WTC11 (cell line): ENCODE results near the gene VSTM2B.

Experiments
- ATF1 ChIP-seq: sonication (generic); formaldehyde crosslinking; IDR thresholded peaks from 2 replicates; pipeline ENCODE4 v1.8.1; 2023; ENCODE audit warnings: mild to moderate bottlenecking, moderate library complexity, missing genetic modification reagents
- CREB1 ChIP-seq: sonication (generic); formaldehyde crosslinking; IDR thresholded peaks from 2 replicates; pipeline ENCODE4 v1.8.0; 2023; ENCODE audit warnings: mild to moderate bottlenecking, missing genetic modification reagents
- IRF2 ChIP-seq: sonication (generic); formaldehyde crosslinking; IDR thresholded peaks from 2 replicates; pipeline ENCODE4 v1.8.0; 2022; ENCODE audit warnings: low read depth, missing genetic modification reagents, borderline replicate concordance
- NFYB ChIP-seq: sonication (generic); formaldehyde crosslinking; conservative IDR thresholded peaks from 2 replicates; pipeline ENCODE4 v1.8.0; 2022; ENCODE audit warnings: low read depth, missing genetic modification reagents
- NR2C2 ChIP-seq: sonication (generic); formaldehyde crosslinking; IDR thresholded peaks from 2 replicates; pipeline ENCODE4 v1.8.0; 2022; ENCODE audit warnings: mild to moderate bottlenecking, missing genetic modification reagents
- SMAD4 ChIP-seq: sonication (generic); formaldehyde crosslinking; IDR thresholded peaks from 2 replicates; pipeline ENCODE4 v1.8.0; 2022; ENCODE audit warnings: mild to moderate bottlenecking, missing genetic modification reagents
- SP1 ChIP-seq: sonication (generic); formaldehyde crosslinking; conservative IDR thresholded peaks from 2 replicates; pipeline ENCODE4 v1.8.1; 2022; ENCODE audit warnings: missing genetic modification reagents
- TEAD1 ChIP-seq: sonication (generic); formaldehyde crosslinking; IDR thresholded peaks from 2 replicates; pipeline ENCODE4 v1.8.0; 2022; ENCODE audit warnings: mild to moderate bottlenecking, missing genetic modification reagents
- ZNF423 ChIP-seq: fragments of 250-450 bp; sonication (Bioruptor Pico); IDR thresholded peaks from 2 replicates; pipeline ENCODE4 v2.1.2; 2022; ENCODE audit warnings: mild to moderate bottlenecking, moderate library complexity
- TF ChIP-seq, protein P1 (sequence below): fragments of 200-600 bp; IDR thresholded peaks from 2 replicates; pipeline ENCODE4 v1.8.0; 2022; ENCODE audit warnings: antibody characterized with exemption
- TF ChIP-seq, protein P2 (sequence below): sonication (generic); formaldehyde crosslinking; IDR thresholded peaks from 2 replicates; pipeline ENCODE4 v1.8.0; 2022; ENCODE audit warnings: mild to moderate bottlenecking, missing genetic modification reagents
- TF ChIP-seq, protein P3 (sequence below): sonication (generic); formaldehyde crosslinking; IDR thresholded peaks from 2 replicates; pipeline ENCODE4 v1.8.1; 2022; ENCODE audit warnings: missing genetic modification reagents, borderline replicate concordance
- TF ChIP-seq, protein P4 (sequence below): fragments of 250-450 bp; sonication (Bioruptor Pico); IDR thresholded peaks from 2 replicates; pipeline ENCODE4 v2.1.2; 2022; ENCODE audit warnings: mild to moderate bottlenecking, moderate library complexity
- TF ChIP-seq, protein P5 (sequence below): sonication (generic); formaldehyde crosslinking; IDR thresholded peaks from 2 replicates; pipeline ENCODE4 v1.8.1; 2023; ENCODE audit warnings: mild to moderate bottlenecking, missing genetic modification reagents, moderate library complexity

DNA sequence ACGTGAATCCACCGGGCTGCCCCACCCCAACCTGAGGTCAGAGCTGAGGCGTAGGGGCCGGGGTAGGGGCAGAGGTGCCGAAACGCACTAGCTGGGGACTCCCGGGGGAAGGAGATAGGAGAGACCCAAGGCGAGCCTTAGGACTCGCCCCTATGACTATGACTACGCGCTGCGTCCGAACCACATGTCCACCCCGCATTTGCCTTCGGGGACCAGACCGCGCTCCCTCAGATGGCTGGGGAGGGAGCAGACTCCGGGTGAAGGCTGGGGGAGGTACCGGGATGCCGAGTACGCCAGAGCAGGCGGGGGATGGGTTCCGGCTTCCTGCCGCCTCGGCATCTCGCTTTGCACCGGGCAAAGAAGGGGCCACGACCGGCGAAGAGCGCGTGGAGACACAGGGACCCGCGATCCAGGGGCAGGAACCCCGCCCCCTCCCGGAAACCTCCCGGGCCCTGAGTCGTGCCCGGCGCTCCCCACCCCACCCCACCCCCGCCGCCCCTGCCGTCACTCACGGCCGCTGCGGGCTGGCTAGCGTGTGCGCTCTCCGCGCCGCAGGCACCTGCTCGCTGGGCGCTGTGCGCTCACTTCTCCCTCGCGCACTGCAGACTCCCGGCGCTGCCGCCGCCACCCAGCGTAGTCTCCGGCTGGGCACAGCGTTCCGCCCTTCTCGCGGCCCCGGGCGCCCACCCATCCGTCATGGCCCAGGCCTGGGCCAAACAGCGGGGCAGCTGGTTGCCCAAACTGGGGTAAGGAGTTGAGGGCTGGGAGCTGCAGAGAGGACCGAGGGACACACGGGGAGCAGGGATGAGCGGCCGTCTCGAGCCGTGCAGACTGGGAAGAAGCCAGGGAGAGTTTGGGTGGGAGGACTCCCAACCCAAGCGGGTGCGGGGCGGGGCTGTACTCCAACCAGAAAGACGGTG is 622 bp upstream of the VSTM2B start:
- TF ChIP-seq, protein P1, sequence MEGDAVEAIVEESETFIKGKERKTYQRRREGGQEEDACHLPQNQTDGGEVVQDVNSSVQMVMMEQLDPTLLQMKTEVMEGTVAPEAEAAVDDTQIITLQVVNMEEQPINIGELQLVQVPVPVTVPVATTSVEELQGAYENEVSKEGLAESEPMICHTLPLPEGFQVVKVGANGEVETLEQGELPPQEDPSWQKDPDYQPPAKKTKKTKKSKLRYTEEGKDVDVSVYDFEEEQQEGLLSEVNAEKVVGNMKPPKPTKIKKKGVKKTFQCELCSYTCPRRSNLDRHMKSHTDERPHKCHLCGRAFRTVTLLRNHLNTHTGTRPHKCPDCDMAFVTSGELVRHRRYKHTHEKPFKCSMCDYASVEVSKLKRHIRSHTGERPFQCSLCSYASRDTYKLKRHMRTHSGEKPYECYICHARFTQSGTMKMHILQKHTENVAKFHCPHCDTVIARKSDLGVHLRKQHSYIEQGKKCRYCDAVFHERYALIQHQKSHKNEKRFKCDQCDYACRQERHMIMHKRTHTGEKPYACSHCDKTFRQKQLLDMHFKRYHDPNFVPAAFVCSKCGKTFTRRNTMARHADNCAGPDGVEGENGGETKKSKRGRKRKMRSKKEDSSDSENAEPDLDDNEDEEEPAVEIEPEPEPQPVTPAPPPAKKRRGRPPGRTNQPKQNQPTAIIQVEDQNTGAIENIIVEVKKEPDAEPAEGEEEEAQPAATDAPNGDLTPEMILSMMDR = no peak
- TF ChIP-seq NFYB (CRISPR knock-in tag) (no peak), TEAD1 (CRISPR knock-in tag) (no peak), SMAD4 (CRISPR knock-in tag) (no peak), NR2C2 (CRISPR knock-in tag) (no peak), CREB1 (CRISPR knock-in tag) (no peak), ATF1 (CRISPR knock-in tag) (no peak), IRF2 (CRISPR knock-in tag) (no peak), ZNF423 (CRISPR knock-in tag) (no peak), SP1 (CRISPR knock-in tag) (no peak)
- TF ChIP-seq, protein P2, sequence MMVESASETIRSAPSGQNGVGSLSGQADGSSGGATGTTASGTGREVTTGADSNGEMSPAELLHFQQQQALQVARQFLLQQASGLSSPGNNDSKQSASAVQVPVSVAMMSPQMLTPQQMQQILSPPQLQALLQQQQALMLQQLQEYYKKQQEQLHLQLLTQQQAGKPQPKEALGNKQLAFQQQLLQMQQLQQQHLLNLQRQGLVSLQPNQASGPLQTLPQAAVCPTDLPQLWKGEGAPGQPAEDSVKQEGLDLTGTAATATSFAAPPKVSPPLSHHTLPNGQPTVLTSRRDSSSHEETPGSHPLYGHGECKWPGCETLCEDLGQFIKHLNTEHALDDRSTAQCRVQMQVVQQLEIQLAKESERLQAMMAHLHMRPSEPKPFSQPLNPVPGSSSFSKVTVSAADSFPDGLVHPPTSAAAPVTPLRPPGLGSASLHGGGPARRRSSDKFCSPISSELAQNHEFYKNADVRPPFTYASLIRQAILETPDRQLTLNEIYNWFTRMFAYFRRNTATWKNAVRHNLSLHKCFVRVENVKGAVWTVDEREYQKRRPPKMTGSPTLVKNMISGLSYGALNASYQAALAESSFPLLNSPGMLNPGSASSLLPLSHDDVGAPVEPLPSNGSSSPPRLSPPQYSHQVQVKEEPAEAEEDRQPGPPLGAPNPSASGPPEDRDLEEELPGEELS = no peak; the same call in 1 of the 2 replicates
- TF ChIP-seq, protein P3, sequence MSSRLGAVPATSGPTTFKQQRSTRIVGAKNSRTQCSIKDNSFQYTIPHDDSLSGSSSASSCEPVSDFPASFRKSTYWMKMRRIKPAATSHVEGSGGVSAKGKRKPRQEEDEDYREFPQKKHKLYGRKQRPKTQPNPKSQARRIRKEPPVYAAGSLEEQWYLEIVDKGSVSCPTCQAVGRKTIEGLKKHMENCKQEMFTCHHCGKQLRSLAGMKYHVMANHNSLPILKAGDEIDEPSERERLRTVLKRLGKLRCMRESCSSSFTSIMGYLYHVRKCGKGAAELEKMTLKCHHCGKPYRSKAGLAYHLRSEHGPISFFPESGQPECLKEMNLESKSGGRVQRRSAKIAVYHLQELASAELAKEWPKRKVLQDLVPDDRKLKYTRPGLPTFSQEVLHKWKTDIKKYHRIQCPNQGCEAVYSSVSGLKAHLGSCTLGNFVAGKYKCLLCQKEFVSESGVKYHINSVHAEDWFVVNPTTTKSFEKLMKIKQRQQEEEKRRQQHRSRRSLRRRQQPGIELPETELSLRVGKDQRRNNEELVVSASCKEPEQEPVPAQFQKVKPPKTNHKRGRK (CRISPR knock-in tag) = no peak
- TF ChIP-seq, protein P4, sequence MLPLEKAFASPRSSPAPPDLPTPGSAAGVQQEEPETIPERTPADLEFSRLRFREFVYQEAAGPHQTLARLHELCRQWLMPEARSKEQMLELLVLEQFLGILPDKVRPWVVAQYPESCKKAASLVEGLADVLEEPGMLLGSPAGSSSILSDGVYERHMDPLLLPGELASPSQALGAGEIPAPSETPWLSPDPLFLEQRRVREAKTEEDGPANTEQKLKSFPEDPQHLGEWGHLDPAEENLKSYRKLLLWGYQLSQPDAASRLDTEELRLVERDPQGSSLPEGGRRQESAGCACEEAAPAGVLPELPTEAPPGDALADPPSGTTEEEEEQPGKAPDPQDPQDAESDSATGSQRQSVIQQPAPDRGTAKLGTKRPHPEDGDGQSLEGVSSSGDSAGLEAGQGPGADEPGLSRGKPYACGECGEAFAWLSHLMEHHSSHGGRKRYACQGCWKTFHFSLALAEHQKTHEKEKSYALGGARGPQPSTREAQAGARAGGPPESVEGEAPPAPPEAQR = no peak
- TF ChIP-seq, protein P5, sequence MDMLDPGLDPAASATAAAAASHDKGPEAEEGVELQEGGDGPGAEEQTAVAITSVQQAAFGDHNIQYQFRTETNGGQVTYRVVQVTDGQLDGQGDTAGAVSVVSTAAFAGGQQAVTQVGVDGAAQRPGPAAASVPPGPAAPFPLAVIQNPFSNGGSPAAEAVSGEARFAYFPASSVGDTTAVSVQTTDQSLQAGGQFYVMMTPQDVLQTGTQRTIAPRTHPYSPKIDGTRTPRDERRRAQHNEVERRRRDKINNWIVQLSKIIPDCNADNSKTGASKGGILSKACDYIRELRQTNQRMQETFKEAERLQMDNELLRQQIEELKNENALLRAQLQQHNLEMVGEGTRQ (CRISPR knock-in tag) = no peak
